ENCODE results near the gene NTF4.

- no peak for TF ChIP-seq YY1 (IDR thresholded peaks at IDR 0.05; ENCODE audit: insufficient read depth, insufficient read length)
- TF ChIP-seq ZNF274 (IDR thresholded peaks at IDR 0.05; ENCODE audit: low read depth, low read length) = no peak
These were observed 9.1 kb upstream of the NTF4 start for GRCh38 chr19:49073514-49074378.
